ENCODE data around the gene COL2A1.

The COL2A1 gene

DNA sequence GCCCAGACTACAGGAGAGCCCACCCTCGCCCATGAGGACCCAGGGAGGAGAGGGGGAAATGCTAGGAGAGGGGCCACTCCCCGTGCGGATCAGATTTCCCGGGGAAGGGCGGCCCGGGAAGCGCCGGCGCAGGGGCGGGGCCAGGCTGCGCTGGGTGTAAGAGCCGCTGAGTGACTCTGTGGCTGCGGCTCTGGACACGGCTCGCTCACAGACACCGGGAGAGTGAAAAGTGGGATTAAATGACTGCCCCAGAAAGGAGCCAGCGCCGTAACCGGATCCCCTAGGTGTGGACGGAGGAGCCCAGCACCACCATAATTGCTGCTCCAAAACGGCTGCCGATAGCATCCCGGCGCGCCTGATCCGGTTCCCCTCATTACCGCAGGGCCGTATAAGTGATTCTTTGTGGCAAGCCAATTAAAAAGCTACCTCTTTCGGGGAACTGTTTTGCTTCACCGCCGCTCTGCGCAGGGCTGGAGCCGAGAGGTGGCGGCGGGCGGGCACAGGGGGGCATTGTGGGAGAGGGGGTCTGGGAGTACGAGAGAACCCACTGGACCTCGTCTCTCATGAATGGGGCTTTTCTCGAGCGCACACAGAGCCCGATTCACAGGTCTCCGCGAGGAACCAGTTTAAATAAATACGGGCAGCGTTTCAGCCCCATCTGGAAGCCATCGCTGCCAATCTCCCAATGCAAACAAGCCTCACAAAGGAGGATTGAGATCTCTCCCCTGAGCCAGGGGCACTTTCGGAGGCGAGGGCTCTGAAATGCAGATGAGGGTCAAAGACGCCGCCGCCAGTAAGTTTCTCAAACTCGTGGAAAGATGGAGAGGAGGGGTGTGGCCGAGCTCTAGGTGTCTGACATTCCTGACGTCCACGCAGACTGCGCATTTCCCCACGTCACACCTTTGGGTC lies 2.5 kb downstream of the COL2A1 start:
- DNase-seq (ENCODE audit: low read depth) = no peak
- H3K4me3 ChIP-seq (ENCODE audit: low read length) = peak overlapping the region; percentile 50
- TF ChIP-seq, protein P1, sequence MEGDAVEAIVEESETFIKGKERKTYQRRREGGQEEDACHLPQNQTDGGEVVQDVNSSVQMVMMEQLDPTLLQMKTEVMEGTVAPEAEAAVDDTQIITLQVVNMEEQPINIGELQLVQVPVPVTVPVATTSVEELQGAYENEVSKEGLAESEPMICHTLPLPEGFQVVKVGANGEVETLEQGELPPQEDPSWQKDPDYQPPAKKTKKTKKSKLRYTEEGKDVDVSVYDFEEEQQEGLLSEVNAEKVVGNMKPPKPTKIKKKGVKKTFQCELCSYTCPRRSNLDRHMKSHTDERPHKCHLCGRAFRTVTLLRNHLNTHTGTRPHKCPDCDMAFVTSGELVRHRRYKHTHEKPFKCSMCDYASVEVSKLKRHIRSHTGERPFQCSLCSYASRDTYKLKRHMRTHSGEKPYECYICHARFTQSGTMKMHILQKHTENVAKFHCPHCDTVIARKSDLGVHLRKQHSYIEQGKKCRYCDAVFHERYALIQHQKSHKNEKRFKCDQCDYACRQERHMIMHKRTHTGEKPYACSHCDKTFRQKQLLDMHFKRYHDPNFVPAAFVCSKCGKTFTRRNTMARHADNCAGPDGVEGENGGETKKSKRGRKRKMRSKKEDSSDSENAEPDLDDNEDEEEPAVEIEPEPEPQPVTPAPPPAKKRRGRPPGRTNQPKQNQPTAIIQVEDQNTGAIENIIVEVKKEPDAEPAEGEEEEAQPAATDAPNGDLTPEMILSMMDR (conservative IDR thresholded peaks at IDR 0.05; ENCODE audit: low read depth, low read length) = no peak

GRCh38 chr12:48000878-48001504 lies 3.3 kb downstream of the COL2A1 start:
- peak overlapping the region; percentile 50 for H3K4me3 ChIP-seq (ENCODE audit: low read length)
- peak; percentile 43 for DNase-seq (ENCODE audit: low read depth)
- TF ChIP-seq, protein P1 (conservative IDR thresholded peaks at IDR 0.05; ENCODE audit: low read depth, low read length) = no peak

DNA sequence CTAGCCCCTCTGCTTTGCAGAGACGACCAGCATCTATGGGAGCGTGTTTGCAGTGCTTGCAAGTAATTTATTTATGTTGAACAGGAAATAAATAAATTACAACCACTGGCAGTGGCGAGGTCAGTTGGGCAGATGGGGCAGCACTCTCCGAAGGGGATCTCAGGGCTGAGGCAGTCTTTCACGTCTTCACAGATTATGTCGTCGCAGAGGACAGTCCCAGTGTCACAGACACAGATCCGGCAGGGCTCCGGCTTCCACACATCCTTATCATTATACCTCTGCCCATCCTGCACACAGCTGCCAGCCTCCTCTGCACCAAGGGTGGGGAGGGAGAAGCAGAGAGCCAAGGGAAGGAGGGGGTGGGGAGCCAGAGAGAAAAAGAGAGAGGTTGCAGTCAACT lies 4.5 kb downstream of the COL2A1 start:
- no peak overlapping the region for H3K4me3 ChIP-seq (ENCODE audit: low read length)
- DNase-seq (ENCODE audit: low read depth) = no peak
- TF ChIP-seq, protein P1 (conservative IDR thresholded peaks at IDR 0.05; ENCODE audit: low read depth, low read length) = no peak

- no peak for DNase-seq (ENCODE audit: low read depth)
- H3K4me3 ChIP-seq (ENCODE audit: low read length) = no peak overlapping the region
- TF ChIP-seq, protein P1 (conservative IDR thresholded peaks at IDR 0.05; ENCODE audit: low read depth, low read length) = no peak
These were observed 7.0 kb downstream of the COL2A1 start for GRCh38 chr12:47997321-47997720.

DNA sequence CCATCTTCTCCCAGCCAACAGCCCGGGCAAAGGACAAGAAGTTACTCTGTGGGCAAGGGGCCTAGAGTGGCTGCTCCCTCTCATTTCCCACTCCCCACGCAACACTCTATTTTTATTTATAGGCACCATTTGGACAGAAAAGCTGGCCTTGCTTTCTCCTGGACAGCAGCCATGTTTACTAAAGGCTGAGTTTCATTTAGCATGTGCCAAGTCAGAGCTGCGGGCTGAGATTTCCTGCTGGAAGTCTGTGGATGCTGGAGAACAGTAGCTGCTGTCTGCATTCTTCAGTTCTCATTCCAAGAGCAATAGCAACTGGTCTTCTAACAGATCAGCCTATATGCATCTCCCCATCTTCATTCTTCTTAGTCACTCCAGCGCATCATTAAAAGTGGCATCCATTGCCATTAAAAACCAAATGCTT lies 8.3 kb downstream of the COL2A1 start:
- no peak overlapping the region for H3K4me3 ChIP-seq (ENCODE audit: low read length)
- TF ChIP-seq, protein P1 (conservative IDR thresholded peaks at IDR 0.05; ENCODE audit: low read depth, low read length) = no peak
- DNase-seq (ENCODE audit: low read depth) = no peak

- TF ChIP-seq, protein P1 (conservative IDR thresholded peaks at IDR 0.05; ENCODE audit: low read depth, low read length) = no peak
- no peak for DNase-seq (ENCODE audit: low read depth)
- no peak overlapping the region for H3K4me3 ChIP-seq (ENCODE audit: low read length)
These were observed 10.8 kb downstream of the COL2A1 start for GRCh38 chr12:47993491-47993890.

All from retinal pigment epithelial cell (primary cell).